GM18499 (cell line): ENCODE measurements around the gene AHNAK2.
A peak's percentile ranks its signal among the peaks of the same experiment; 100 is the strongest.

ENCODE experiments used
- ATAC-seq: cut with Tn5 transposase; IDR thresholded peaks from one replicate; pipeline ENCODE4 v1.9.1; 2021; ENCODE audit warnings: moderate number of reproducible peaks; ENCODE audit not compliant: insufficient read depth, unreplicated experiment

AHNAK2 gene

DNA sequence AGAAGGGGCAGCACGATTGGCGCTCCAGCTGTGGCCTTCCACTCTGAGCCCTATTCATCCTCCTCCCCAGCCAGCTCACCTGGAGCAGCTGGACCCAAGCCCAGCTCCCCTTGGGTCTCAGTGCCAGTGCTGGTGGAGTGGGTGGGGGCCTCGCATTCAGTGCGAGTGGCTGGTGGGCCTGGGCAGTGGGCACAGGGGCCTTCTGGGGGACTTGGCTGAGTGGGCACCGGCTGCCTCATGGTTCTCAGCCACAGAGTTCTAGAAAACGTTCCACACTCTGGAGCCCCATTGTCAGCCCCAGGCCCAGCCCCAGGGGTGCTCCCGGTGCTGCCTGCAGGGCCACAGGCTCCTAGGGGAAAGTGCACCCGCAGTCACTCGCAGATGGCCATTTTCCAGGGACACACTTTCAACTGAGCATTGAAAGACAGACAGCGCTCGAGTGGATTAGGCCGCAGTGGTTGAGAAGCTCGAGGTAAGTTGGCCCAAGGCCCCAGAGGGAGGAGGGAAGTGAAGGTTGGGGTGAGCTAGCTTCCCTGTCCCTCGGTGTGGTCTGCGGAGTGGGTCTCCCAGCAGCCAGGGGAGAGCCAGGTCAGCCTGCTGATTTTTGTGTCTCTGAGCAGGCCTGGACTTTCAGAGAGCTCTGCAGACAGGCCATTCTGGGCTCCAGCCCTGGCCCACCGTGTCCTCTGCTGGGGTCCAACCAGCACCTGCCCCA lies 11.2 kb upstream of the AHNAK2 start:
- no peak for ATAC-seq

DNA sequence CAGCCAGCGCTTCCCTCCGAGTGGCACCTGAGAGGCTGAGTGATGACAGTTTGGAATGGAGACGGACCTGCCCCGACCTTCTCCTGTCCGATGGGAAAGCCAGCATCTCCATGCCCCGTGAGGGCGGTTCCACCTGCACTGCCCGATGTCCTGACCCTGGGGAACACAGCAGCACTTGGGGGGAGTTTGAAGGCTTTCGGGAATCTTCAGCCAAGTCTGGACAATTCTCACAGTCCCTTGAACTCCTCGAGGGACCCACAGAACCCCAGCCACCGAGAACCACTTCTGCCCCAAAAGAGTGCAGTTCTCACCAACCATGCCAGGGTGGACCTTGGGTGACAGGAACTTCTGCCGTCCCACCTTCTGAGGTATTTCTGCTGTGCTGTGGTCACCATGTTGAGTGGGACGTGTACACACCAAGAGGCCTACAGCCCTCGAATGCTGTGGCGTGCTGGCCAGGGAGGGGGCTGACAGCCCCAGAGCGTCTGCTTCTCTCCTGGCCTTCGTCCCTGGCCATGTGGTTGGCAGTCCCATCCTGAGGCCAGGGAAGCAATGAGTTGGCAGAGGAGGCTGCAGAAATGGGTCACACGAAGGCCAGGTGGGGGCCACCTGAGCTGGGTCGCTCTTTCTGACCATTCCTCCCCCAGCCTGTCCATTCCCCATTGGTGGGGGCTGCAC lies 8.5 kb upstream of the AHNAK2 start:
- ATAC-seq: no peak

DNA sequence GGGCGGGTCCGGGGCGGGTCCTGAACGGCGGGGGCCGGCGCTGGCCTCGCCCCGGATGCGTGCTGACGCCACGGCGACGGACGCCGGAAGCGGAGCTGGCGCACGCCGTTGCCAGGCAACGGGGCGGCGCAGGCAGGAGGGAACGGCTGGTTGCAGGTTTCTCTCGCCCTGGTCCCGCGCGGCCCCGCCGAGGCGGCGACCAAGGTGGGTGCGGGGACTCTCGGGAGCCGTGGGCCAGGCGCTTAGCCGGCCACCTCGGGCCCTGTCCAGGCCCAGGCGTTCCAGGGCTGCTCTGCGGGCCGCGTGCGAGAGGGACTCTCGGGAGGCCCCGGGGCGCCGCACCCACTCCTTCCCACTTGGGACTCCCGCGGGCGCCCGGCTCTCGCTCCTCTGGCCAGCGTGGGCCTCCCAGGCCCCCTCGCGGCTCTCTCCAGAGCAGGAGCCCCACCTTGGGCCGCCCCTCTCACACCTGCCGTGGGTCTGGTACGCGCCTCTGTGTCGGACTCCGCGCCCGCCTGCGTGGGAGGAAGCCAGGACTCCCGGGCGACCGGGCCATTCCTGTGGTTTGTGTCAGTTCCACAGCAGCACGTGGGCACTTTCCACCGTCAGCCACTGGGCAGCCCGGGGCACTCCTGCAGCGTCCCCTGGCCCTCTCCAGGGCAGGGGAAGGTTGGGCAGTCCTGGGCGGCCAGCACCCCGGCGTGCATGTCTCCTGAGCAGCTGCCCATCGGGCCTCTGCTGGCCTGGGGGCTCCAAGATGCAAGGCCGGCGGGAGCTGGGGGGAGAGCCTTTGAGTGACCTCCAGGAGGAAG lies 7.7 kb upstream of the AHNAK2 start, which contains the start of gene CLBA1:
TSS of gene CLBA1 (plus strand) at position 114 of the 812 bp plus-strand sequence. CDS start at position 758, 644 bp downstream.
- peak; percentile 69 for ATAC-seq

DNA sequence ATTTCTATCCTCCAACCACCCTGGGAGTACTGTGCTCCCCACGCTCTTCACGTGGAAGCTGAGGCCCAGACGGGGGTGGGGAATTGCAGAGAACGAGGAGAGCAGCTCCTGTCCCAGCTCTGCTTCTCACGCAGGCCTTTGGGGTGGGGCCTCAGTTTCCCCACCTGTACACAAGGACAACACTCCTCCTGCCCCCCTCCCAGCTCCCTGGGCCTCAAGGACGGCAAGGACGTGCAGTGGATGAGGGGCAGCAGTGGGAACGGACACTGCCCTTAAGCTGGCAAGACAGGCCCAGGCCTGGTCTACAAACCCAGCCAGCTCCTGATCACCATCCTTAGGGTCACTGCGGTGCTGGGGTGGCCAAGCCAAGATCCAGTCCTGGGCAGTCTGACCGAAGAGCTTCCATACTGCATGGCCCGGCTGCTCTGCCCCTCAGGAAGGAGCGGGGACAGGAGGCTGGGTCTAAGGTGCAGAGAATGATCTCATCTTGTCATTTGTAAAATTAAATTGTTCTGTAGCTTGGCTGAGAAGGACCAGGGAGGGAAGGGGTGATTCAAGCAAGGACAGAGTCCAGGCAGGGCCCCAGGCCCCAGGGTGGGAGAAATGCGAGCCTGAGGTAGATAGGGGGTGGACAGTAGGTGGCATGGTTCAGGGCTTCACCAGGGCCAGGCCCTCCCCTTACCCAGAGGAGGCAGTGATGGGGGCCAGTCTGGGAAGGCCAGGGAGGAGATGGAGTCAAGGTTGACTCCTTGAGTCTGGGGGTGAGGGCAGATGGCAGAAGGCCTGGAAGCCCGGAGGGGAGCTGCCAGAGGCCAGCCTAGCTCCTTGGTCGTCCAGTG lies 6.1 kb upstream of the AHNAK2 start:
- ATAC-seq: no peak

DNA sequence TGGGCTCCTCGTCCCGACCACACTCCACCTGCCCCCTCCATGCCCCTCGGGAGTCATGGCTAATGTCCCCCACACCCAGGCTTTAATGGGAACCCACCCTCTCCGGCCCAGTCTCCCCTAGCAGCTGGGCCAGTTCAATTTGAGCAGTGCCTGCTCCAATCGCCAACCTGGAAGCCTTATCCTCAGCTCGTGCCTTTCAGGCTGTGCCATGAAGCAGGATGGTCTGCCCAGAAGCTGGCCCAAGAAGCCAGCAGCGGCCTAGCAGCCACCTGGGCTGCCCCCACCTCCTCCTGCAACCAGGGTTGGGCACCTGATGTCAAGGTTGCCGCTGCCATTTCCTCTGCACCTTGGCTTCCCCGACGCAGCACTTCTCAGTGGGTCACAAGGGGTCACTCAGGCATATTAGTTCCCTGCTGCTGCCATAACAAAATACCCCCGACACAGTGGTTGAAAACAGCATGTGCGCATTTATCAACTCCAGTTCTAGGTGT lies 5.1 kb upstream of the AHNAK2 start:
- no peak for ATAC-seq

DNA sequence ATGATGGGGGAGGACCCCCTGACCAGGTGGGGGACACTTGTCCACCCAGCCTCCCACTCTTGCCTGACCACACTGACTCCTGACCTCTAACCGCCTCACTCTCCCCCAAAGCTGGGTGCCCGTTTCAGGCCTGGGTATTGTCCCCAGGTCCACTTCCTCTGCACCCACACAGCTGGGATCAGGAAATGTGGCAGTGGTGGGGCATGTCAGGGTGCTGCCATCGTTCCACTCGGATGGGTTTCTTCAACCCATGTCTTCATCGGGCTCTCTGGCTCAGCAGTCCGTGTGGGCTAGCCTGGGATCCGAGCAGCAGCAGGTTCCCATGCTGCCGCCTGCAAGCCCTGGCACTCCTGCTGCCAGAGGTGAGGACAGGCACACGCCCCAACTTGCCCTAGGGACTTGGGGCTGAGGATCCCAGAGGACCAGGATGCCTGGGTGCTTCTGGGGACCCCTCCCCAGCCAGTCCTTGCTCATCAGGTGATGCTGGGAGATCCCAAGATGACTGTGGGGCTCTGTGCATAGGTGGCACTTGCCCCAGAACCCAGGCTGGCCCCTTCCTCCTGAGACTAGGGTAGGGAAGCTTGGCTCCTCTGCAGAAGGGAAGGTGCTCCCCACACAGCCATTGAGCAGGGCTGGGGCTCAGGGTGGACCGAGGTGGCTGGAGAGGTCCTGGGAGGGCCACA lies 4.5 kb upstream of the AHNAK2 start:
- ATAC-seq: no peak

DNA sequence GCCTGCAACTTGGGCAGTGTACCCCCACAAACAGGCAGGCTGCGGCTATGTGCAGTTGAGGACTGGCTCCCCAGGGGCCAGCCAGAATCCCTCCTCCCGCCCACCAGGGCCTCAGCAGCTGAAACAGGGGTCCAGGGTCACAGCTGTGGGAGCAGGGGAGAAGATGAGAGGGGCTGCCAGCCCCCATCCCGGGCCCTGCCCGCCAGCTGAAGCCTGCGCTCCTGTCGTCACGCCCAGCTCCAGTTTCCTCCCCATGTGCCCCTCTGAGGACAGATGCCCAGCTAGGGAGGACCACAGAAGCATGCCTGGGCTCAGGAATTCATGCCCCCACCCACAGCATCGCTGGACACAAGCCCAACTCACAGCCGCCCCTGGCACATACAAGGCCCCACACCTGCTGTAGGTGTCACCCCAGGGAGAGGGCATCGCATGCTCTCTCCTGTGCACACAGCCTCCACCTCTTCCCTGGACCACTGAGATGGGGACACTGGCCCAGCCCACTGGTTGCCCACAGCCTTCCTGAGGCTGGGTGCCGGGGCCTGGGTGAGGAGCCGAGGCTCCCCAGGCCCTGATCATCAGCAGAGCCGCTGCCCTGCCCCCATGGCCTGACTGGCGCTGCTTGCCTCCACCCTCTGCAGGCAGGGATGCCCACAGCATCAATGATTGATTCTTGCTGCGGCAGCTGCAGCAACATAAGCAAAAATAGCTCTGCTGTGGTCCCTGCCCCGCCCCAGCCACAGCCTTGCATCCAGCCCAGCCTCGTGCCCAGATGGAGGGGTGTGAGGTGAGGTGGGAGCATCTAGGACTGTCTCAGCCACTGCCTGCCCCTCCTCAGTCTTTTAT lies 3.7 kb upstream of the AHNAK2 start:
- no peak for ATAC-seq

DNA sequence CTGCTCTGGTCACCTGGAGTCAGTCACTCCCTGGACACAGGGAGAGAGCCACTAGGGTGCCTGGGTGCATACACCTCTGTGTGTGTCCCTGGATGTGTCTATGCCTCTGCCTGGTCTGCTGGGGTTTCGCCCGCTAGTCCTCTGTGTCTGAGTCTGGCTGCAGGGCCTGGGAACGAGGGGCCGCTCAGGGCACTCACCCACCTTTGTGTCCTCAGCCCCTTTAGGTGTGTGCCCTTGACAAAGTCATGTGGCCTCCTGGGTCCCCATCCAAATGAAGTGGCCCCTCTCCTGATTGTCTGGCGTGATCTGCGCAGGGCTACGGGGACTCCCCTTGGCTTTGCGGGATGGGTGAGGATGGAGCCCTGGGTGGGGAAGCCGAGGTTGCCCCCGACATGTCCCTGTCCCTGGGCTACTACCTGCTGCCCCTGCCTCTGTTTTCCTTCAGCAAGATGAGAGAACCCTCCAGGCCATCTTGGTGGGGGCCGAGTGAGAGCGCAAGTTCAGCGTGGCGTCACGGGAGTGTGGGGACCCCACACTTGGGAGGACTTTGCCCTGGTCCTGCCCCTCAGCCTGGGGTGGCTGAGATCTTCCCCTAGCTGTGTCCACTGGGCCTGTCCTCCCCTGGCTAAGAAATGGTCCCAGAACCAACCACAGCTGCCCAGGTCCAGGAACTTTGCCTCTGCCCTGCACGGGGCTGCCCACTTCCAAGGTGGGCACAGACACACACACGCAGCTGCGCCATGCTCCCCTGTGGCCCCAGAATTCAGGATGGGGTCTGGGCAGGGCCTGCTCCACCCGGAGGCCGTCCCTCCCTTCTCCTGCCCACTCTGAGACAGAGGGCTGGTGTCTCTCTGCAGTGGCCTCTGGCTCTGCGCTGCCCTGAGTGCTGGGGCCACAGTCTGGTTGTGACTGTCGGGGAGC lies 2.7 kb upstream of the AHNAK2 start:
- ATAC-seq: no peak

DNA sequence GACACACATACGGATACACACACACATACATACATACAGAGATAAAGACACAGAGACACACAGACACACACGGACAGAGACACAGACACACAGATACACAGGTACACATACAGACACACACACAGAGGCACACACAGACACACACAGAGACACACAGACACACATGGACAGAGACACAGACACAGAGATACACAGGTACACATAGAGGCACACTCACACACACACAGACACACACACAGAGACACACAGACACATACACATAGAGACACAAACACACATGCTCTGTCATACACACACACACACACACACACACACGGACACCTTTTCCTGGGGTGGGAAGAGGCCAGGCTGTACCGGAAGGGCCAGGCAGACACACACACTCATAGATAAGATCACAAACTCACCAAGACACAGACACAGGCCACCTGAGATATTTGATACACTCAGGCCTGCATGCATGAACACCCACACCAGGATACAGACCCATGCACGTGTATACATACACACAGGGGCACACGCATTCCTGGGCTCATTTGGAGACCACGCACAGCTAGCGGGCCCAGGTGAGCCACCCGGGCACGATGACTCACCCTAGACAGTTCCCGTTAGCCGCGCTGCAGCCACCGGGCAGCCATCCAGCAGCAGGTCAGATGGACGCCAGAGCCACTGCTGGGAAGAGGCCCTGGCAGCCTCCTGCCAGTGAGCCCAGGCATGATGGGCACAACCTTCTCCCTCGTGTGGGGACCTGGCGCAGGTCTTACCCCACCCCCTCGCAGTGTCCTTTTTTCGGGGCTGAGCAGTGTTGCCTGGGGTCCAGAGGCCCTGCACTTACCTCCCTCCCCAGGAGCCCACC lies 1.8 kb upstream of the AHNAK2 start:
- ATAC-seq: no peak

DNA sequence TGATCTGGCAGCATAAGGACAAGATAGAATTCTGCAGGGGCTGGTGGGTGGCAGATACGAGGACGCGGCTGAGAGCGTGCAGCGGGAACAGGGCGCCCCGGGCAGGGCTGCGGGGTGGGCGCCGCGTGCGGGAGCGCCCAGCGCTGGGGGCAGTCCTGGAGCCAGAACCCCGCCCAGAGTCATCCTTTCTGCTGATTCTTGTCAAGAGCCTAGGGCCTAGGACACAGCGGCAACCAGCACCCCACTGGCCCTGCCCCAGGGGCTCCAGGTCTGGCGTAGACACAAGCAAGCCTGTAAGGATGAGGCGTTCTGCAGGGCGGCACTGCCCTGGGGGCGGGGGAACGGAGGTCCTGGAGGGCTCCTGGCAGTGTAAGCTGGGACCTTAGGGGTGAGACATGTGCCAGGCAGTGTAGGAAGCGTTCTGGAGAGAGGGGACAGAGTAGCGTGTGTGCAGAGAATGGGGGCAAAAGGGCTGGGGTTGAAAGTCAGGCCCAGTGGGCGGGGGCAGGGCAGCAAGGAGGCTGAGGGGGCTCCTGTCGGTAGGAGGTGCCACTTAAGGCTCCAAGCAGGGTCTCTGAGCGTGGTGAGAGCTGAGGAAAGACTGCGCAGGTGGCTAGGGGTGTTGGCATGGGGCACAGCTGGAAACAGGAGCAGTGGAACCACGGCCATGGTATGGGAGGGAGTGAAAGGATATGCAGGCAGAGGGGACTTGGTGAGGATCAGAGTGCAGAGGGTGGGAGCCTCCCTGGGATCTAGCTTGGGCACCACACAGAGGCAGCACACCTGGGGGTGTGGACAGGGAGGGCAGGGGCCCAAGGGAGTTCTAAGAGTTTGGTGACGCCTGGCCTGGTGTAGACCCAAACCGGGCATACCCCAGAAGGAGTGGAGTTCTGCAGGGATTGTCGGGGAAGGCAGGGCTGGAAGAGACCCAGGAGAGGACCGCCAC lies 845 bp upstream of the AHNAK2 start:
- ATAC-seq: no peak

DNA sequence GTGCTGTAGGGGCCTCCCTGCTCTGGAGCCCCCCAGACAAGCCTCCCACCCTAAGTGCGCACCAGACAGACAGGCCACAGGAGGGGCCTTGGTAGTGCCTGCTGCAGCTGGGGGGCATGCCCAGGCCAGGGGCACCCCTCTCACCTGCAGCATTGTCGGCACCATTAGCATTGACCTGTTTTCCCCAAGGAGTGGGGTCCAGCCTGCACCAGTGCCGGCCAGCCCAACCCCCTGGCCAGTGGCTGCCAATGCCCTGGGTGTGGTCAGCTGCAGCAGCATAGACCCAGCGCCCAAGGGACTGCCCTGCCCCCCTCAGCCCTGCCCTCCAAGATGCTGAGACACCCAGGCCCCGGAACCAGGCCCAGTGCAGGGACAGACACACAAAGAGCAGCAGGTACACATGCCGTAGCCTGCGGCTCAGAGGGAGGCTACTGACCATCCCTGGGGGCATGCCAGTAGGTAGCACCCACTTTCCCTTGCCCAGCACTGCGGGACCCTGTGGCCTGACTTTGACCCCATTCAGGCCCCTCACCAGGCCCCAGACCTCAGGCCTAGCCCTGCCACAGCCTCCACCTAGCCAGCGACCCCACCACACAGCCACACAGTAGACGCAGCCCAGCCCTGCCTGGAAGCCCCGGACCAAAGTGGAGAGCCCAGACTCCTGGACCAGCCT lies 1.0 kb downstream of the AHNAK2 start:
- ATAC-seq: no peak

DNA sequence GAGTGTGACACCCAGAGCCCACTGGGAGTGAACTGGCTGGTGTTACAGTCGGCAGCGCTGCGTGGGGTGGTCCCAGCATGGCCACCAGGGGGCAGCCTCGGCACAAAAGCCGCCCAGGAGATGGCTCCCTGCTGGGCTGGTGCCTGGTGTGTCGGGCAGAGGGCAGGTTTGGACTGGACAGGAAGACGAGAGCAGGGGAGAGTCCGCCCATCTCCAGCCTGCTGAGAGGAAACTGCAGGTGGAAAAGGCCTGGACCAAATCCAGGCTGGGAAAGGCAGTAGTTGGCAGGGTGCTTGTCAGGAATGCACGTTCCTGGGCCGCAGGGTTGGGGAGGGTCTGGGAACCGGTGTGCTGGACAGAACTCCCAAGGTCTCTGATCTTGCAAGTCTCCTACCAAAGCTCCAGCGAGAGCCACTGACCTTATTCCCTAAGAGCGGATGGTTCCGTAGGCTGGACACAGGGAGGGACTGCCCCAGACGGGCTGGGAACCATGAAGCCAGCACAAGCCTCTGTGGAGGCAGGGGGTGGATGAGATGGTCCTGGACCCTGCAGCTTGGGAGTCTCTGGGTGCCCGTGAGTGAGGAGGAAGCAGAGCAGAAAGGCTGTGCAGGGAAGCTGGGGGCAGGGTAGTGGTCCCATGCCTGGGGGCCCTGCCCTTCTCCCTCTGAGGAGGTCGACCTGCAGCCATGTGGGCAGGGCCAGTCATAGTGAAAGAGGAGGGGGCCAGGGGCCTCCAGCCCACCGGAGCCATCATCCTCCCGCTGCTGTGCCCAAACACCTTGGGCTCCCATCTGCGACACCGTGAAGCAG lies 1.8 kb downstream of the AHNAK2 start:
- no peak for ATAC-seq

DNA sequence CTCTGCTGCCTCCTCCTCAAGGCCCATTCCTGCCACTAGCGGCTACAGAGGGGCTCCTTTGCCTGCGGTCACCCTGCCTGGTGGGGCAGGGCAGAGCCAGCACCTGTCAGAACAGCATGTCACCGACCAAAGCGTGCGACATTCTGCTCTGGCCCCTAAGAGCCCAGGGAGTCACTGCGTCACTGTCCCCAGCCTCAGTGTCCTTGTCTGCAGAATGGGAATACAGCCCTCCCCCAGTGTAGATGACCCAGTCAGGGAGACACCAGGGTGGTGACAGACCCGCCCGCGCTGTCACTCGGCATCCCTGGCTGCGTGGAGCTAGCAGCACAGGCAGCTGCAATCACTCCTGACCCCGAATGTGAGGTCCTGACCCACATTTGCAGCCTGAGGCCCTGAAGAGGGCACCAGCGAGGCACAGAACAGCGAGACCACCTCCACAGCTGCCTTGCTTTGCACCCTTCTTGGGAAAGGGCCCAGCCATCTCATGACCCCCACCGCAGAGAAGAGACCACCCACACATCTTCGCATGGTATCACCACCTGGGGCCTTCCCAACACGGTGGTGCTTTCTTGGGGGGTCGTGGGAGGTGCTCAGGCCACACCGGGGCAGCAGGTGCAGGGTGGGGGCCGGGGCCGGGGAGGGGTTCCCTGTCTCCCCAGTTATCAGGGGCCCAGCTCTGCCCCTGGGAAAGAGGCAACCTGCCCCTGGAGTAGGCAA lies 2.5 kb downstream of the AHNAK2 start:
- no peak for ATAC-seq
